GM08714 (cell line): ENCODE measurements around the gene AIDA.

Source experiments
- H3K4me3 ChIP-seq: fragments of 200-500 bp; sonication (Bioruptor generic); 2 replicates; pipeline ENCODE4 v1.5.1; 2014; ENCODE audit warnings: mild to moderate bottlenecking, low read length, inconsistent platforms
- ZNF274 ChIP-seq: IDR thresholded peaks from 2 replicates; pipeline ENCODE4 v1.6.1; 2012; ENCODE audit warnings: mild to moderate bottlenecking, low read depth, low read length

The AIDA gene

GRCh38 chr1:222734740-222735139 lies 22.4 kb upstream of the AIDA start:
- no peak for TF ChIP-seq ZNF274
- H3K4me3 ChIP-seq: no peak overlapping the region

- H3K4me3 ChIP-seq: peak overlapping the region; percentile 47; the same call in 1 of the 2 replicates
- no peak for TF ChIP-seq ZNF274
Observed at GRCh38 chr1:222732216-222733159, 20.2 kb upstream of the AIDA start.

- TF ChIP-seq ZNF274: no peak
- no peak overlapping the region for H3K4me3 ChIP-seq
Observed at GRCh38 chr1:222730866-222731265, 18.6 kb upstream of the AIDA start.

DNA sequence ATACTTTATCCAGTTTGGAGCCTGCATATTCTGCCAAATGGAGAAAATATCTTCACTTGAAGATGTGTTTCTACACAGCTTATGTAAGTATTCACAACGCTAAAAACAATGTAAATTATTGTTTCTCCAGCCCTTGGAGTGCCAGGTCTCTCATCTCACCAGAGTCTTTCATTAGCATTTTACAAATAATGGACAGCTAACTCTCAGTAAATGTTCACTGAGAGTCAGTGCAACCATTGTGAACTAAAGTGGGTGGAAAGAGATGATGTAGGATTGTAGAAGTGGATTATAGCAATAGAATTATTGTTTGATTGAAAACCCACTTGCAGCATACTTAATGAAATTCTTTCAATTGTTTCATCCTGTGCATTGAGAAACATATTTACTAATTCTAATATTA lies 16.5 kb upstream of the AIDA start:
- H3K4me3 ChIP-seq: no peak overlapping the region
- no peak for TF ChIP-seq ZNF274

- no peak overlapping the region for H3K4me3 ChIP-seq
- TF ChIP-seq ZNF274: no peak
Observed at GRCh38 chr1:222716393-222716792, 4.1 kb upstream of the AIDA start.

- peak overlapping the region; percentile 91 for H3K4me3 ChIP-seq
- TF ChIP-seq ZNF274: no peak
Observed at GRCh38 chr1:222713091-222713961, 1.0 kb upstream of the AIDA start.

DNA sequence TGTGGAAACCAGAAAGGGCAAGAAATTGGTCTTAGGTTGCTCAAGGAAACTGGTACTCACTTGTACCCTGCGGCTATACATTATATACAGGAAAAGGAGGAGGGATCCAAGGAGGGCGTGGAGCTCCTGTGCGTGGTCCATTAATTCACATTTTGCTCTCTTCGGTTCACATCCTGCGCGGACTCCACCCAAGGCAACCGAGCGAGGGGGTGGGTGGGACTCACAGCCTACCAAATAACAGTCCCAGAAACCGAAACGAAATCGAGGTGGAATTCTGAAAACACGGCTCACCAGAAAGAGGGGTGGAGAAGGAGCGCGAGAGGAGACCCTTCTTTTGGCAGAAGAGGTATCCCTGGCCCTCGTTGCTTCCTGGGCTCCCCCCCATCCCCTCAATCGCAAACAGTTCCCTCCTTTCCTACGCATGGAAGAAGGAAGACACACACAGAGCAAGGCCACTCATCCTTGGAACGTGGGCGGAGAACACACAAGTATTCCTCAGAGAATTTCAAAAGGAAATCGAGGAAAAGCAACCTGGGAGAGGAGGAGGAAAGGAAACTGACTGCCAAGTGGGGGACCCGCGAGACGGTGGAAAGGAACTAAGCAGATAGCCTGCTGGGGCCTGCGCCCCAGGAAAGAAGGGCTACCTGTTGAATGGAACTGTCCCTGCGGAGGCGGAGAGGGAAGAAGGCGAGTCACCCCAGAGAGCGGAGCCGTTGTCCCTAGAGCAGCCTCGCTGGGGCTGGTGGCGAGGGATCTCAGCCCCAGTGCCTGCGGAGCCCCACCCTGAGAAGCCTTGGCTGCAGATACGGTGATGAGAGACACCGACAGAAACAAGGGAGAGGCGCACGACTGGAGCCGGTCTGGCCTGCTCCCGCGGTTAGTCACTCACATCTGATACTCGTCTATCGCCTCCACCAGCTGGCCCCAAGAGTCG lies 705 bp downstream of the AIDA start:
- no peak for TF ChIP-seq ZNF274
- peak overlapping the region; percentile 95 for H3K4me3 ChIP-seq

DNA sequence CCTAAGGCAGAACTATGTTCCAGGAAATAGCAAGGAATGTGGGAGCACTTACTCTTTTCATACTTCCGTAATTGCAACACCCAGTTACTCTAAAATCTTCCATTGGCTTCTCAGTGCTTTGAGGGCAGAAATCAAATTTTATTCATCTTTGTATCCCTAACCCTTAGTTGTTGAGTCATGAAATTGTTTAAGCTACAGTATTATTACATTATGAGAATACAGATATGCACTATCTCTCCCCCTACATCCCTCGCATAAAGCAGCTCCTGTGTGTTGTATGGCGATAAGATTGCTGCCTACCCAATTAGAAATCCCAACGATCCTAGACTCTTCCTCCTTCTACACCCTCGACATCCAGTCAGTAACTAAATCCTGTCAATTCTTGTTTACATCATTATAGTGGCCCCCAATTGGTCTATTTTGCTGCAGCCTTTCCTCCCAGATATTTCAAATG lies 2.6 kb downstream of the AIDA start:
- no peak for TF ChIP-seq ZNF274
- H3K4me3 ChIP-seq: no peak overlapping the region

DNA sequence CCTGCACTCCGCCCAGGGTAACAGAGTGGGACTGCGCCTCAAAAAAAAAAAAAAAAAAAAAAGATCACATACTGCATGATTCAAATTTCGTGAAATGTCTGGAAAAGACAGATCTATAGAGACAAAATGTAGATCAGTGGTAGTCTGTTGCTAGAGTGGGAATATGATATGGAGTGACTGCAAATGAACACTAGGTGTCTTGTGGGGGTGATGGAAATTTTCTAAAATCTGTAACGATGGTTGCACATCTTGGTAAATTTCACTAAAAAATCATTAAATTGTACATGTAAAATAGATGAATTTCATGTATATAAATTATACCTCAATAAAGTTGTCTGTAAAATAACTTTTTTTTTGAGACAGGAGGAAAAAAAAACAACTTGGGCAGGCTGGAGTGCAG lies 5.5 kb downstream of the AIDA start:
- no peak for TF ChIP-seq ZNF274
- no peak overlapping the region for H3K4me3 ChIP-seq

GRCh38 chr1:222704260-222704659 lies 8.0 kb downstream of the AIDA start:
- no peak for TF ChIP-seq ZNF274
- H3K4me3 ChIP-seq: no peak overlapping the region

- H3K4me3 ChIP-seq: no peak overlapping the region
- TF ChIP-seq ZNF274: no peak
Observed at GRCh38 chr1:222702210-222702609, 10.1 kb downstream of the AIDA start.

GRCh38 chr1:222697826-222698225 lies 14.5 kb downstream of the AIDA start:
- no peak for TF ChIP-seq ZNF274
- H3K4me3 ChIP-seq: no peak overlapping the region

DNA sequence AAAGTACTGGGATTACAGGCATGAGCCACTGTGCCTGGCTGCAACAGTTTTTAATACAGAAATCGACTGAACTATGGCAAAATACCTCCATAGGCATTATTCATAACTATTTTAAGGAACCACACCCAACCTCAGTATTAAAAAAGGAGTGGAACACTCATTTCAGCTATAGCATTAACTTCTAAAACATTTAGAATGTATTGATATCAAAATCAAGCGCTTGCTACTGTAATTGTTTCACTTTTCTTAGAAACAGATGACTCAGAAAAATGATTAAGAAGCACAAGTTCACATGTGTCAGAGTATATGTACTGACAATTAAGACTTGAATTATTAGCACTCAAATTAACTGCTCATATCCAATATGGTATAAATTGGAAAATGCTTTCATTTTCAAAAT lies 15.1 kb downstream of the AIDA start:
- H3K4me3 ChIP-seq: no peak overlapping the region
- TF ChIP-seq ZNF274: no peak

GRCh38 chr1:222696741-222697140 lies 15.6 kb downstream of the AIDA start:
- no peak overlapping the region for H3K4me3 ChIP-seq
- no peak for TF ChIP-seq ZNF274
